ENCODE data around the gene P4HA2. TPM values are rescaled to one million over a fixed set of nuclear protein-coding genes. Genes with fewer than 3 reads are reported as not detected.

P4HA2 gene
- total RNA-seq (2014; rRNA removed; shearing (Covaris generic)) = 5.4 and 8.4 TPM in 2 replicates

- Histone ChIP-seq H3K27me3 (ENCODE audit: control insufficient read depth, insufficient read depth, low read length) (peaks cover 18% of the 10 kb centered on the region), H3K4me3 (ENCODE audit: insufficient read depth, low read depth, low read length) (peak within 1 kb of the TSS; percentile 61), H3K36me3 (replicated peaks; ENCODE audit: control insufficient read depth, insufficient read depth, low read length) (no peaks in the 10 kb centered on the region)
- peak; percentile 95 for DNase-seq
These were observed at the start of gene P4HA2 for GRCh38 chr5:132227485-132228240. P4HA2 (minus strand) TSS chr5:132227853; CDS start chr5:132218626, 9,227 bp downstream.

- Histone ChIP-seq H3K4me3 (ENCODE audit: insufficient read depth, low read depth, low read length) (no peak overlapping the region), H3K27me3 (ENCODE audit: control insufficient read depth, insufficient read depth, low read length) (no peaks in the 10 kb centered on the region; the same call in 1 of the 2 replicates), H3K36me3 (replicated peaks; ENCODE audit: control insufficient read depth, insufficient read depth, low read length) (no peaks in the 10 kb centered on the region)
- no peak for DNase-seq
These were observed 49.6 kb upstream of the P4HA2 start for GRCh38 chr5:132277256-132277655.

GRCh38 chr5:132275367-132276220, 47.9 kb upstream of the P4HA2 start:
- no peak for DNase-seq
- no peaks in the 10 kb centered on the region; the same call in 1 of the 2 replicates for H3K27me3 ChIP-seq (ENCODE audit: control insufficient read depth, insufficient read depth, low read length)
- no peaks in the 10 kb centered on the region for H3K36me3 ChIP-seq (replicated peaks; ENCODE audit: control insufficient read depth, insufficient read depth, low read length)
- no peak overlapping the region for H3K4me3 ChIP-seq (ENCODE audit: insufficient read depth, low read depth, low read length)

GRCh38 chr5:132274050-132274792, 46.6 kb upstream of the P4HA2 start:
- Histone ChIP-seq H3K36me3 (replicated peaks; ENCODE audit: control insufficient read depth, insufficient read depth, low read length) (no peaks in the 10 kb centered on the region), H3K27me3 (ENCODE audit: control insufficient read depth, insufficient read depth, low read length) (no peaks in the 10 kb centered on the region; the same call in 1 of the 2 replicates), H3K4me3 (ENCODE audit: insufficient read depth, low read depth, low read length) (no peak overlapping the region)
- DNase-seq = peak; percentile 65

GRCh38 chr5:132273631-132274030, 46.0 kb upstream of the P4HA2 start:
- no peak for DNase-seq

GRCh38 chr5:132272311-132273210, 44.9 kb upstream of the P4HA2 start:
- H3K27me3 ChIP-seq (ENCODE audit: control insufficient read depth, insufficient read depth, low read length) = no peaks in the 10 kb centered on the region; the same call in 1 of the 2 replicates
- peak; percentile 91 for DNase-seq

More at GRCh38 chr5:132273631-132274030, 46.0 kb upstream of the P4HA2 start:
- Histone ChIP-seq H3K36me3 (replicated peaks; ENCODE audit: control insufficient read depth, insufficient read depth, low read length) (no peaks in the 10 kb centered on the region), H3K27me3 (ENCODE audit: control insufficient read depth, insufficient read depth, low read length) (no peaks in the 10 kb centered on the region; the same call in 1 of the 2 replicates), H3K4me3 (ENCODE audit: insufficient read depth, low read depth, low read length) (no peak overlapping the region)

GRCh38 chr5:132271251-132272246, 43.9 kb upstream of the P4HA2 start:
- Histone ChIP-seq H3K4me3 (ENCODE audit: insufficient read depth, low read depth, low read length) (no peak overlapping the region), H3K36me3 (replicated peaks; ENCODE audit: control insufficient read depth, insufficient read depth, low read length) (no peaks in the 10 kb centered on the region), H3K27me3 (ENCODE audit: control insufficient read depth, insufficient read depth, low read length) (no peaks in the 10 kb centered on the region; the same call in 1 of the 2 replicates)
- DNase-seq = peak; percentile 73

More at GRCh38 chr5:132272311-132273210, 44.9 kb upstream of the P4HA2 start:
- H3K4me3 ChIP-seq (ENCODE audit: insufficient read depth, low read depth, low read length) = no peak overlapping the region
- H3K36me3 ChIP-seq (replicated peaks; ENCODE audit: control insufficient read depth, insufficient read depth, low read length) = no peaks in the 10 kb centered on the region

GRCh38 chr5:132270706-132271105, 43.1 kb upstream of the P4HA2 start:
- DNase-seq = no peak
- Histone ChIP-seq H3K27me3 (ENCODE audit: control insufficient read depth, insufficient read depth, low read length) (no peaks in the 10 kb centered on the region; the same call in 1 of the 2 replicates), H3K36me3 (replicated peaks; ENCODE audit: control insufficient read depth, insufficient read depth, low read length) (no peaks in the 10 kb centered on the region), H3K4me3 (ENCODE audit: insufficient read depth, low read depth, low read length) (no peak overlapping the region)

GRCh38 chr5:132270335-132270665, 42.6 kb upstream of the P4HA2 start:
- no peak for DNase-seq
- no peaks in the 10 kb centered on the region; the same call in 1 of the 2 replicates for H3K27me3 ChIP-seq (ENCODE audit: control insufficient read depth, insufficient read depth, low read length)
- H3K36me3 ChIP-seq (replicated peaks; ENCODE audit: control insufficient read depth, insufficient read depth, low read length) = no peaks in the 10 kb centered on the region
- no peak overlapping the region for H3K4me3 ChIP-seq (ENCODE audit: insufficient read depth, low read depth, low read length)

GRCh38 chr5:132269635-132270334, 42.1 kb upstream of the P4HA2 start:
- Histone ChIP-seq H3K4me3 (ENCODE audit: insufficient read depth, low read depth, low read length) (no peak overlapping the region), H3K27me3 (ENCODE audit: control insufficient read depth, insufficient read depth, low read length) (no peaks in the 10 kb centered on the region; the same call in 1 of the 2 replicates), H3K36me3 (replicated peaks; ENCODE audit: control insufficient read depth, insufficient read depth, low read length) (no peaks in the 10 kb centered on the region)
- DNase-seq = no peak

- H3K27me3 ChIP-seq (ENCODE audit: control insufficient read depth, insufficient read depth, low read length) = no peaks in the 10 kb centered on the region; the same call in 1 of the 2 replicates
- no peak overlapping the region for H3K4me3 ChIP-seq (ENCODE audit: insufficient read depth, low read depth, low read length)
- no peaks in the 10 kb centered on the region for H3K36me3 ChIP-seq (replicated peaks; ENCODE audit: control insufficient read depth, insufficient read depth, low read length)
- peak; percentile 55 for DNase-seq
These were observed 41.3 kb upstream of the P4HA2 start for GRCh38 chr5:132268769-132269551.
